Pulmonary artery endothelial cell (primary cell): ENCODE results near the gene CYTH1. TPM values are rescaled to one million over a fixed set of nuclear protein-coding genes. Genes with fewer than 3 reads are reported as not detected.

Experiments used
- total RNA-seq: library from RNA; depleted of rRNA; stranded (reverse); fragments of >200 nt; gene quantifications from 2 replicates; pipeline ENCODE4 v1.2.3, GENCODE V29; 2014

CYTH1 gene
- total RNA-seq, 1 donor from 2014 or later: 44.1 TPM

Other genes starting within 250 kb of the CYTH1 start
- under 0.01 TPM in 1 of 2 replicates, not detected in the other for gene DNAH17, start 204.9 kb downstream of the CYTH1 start, total RNA-seq
- gene USP36, start 58.5 kb upstream of the CYTH1 start, total RNA-seq: 18.9 and 19.1 TPM in 2 replicates
- gene CEP295NL, start 120.9 kb upstream of the CYTH1 start, total RNA-seq: 0.73 and 1.3 TPM in 2 replicates
- 34.1 and 39.5 TPM in 2 replicates for gene TIMP2, start 143.1 kb upstream of the CYTH1 start, total RNA-seq
- 2.3 and 4.1 TPM in 2 replicates for gene LGALS3BP, start 197.7 kb upstream of the CYTH1 start, total RNA-seq
- 54.4 and 105 TPM in 2 replicates for gene CANT1, start 227.5 kb upstream of the CYTH1 start, total RNA-seq
- 10.7 and 20.2 TPM in 2 replicates for gene C1QTNF1, start 241.9 kb upstream of the CYTH1 start, total RNA-seq